ENCODE data around the gene FARS2. TPM values are rescaled to one million over a fixed set of nuclear protein-coding genes. Genes with fewer than 3 reads are reported as not detected.
"Not testable (repeated sequence)": the region's sequence is repeated elsewhere in the genome, so short reads cannot be mapped to it uniquely, and the experiment has no call there.

Gene FARS2
- total RNA-seq, 1 donor from 2014 or later: 21.9 TPM

DNA sequence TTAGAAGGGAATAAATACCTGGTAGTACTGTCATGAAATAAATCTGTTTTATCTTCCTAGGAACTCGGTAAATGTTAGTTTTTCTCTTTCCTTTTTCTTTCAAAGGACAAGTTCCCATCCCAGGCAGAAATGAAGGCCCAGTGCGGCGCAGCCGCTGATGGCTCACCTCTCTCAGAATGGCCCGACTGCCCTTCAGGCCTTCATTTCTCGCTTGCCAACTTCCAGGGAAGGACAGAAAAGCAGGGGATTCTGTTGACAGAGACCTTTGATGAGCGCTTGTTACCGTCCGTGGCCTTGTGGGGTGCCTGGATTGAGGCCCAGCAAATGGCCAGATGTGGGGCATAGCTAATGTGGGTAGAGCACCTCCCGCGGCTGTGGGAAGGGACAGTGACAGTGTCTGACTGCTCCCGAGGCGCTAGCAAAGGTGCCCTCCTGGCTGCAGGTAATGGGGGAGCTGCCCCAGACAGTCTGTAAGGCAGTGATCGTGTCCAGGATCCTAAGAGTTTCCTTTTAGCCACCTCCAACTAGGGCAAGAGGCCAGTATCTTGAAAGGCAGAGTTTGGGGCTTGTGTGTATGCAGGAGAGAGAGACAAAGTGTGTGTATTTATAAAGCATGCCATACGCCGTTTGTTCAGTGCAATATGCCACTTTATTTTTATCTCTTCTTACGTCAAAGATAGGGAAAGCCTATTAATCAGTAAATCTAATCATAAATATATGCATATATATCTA is 391.3 kb downstream of the FARS2 start:
- no peaks in the 10 kb centered on the region for H3K4me1 Mint-ChIP-seq (ENCODE audit: unreplicated experiment)
- H3K36me3 Mint-ChIP-seq: peaks cover 11% of the 10 kb centered on the region

DNA sequence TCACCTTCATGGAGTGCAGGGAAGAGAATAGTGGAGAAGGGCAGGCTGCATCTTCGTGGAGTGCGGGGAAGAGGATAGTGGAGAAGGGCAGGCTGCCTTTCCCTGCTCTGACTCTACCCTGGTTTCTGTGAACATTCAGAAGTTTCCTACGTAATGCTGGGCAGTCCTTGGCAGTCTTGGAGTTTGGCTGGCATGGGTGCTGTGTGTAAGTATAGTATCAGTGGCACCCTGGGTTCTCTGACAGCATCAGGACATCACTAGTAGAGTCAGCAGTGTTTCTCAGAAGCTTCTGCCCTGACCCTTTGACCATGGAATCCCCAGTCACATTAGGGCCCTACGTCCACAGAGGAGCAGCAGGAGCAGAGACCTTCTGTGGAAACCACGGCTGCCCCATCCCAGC is 392.5 kb downstream of the FARS2 start:
- DNase-seq (ENCODE audit: extremely low spot score, unreplicated experiment): no peak
- Mint-ChIP-seq H3K9me3 (no peaks in the 10 kb centered on the region), H3K27ac (no peak overlapping the region), H3K4me1 (ENCODE audit: unreplicated experiment) (no peaks in the 10 kb centered on the region), H3K36me3 (peaks cover 11% of the 10 kb centered on the region), H3K4me3 (no peak overlapping the region), H3K27me3 (no peaks in the 10 kb centered on the region)
- TF ChIP-seq, protein P1, sequence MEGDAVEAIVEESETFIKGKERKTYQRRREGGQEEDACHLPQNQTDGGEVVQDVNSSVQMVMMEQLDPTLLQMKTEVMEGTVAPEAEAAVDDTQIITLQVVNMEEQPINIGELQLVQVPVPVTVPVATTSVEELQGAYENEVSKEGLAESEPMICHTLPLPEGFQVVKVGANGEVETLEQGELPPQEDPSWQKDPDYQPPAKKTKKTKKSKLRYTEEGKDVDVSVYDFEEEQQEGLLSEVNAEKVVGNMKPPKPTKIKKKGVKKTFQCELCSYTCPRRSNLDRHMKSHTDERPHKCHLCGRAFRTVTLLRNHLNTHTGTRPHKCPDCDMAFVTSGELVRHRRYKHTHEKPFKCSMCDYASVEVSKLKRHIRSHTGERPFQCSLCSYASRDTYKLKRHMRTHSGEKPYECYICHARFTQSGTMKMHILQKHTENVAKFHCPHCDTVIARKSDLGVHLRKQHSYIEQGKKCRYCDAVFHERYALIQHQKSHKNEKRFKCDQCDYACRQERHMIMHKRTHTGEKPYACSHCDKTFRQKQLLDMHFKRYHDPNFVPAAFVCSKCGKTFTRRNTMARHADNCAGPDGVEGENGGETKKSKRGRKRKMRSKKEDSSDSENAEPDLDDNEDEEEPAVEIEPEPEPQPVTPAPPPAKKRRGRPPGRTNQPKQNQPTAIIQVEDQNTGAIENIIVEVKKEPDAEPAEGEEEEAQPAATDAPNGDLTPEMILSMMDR (conservative IDR thresholded peaks at IDR 0.05): no peak

More for the DNA sequence above, 391.3 kb downstream of the FARS2 start:
- Mint-ChIP-seq H3K27me3 (no peaks in the 10 kb centered on the region), H3K9me3 (no peaks in the 10 kb centered on the region), H3K4me3 (no peak overlapping the region), H3K27ac (no peak overlapping the region)
- TF ChIP-seq, protein P1 (conservative IDR thresholded peaks at IDR 0.05): no peak
- DNase-seq (ENCODE audit: extremely low spot score, unreplicated experiment): no peak

DNA sequence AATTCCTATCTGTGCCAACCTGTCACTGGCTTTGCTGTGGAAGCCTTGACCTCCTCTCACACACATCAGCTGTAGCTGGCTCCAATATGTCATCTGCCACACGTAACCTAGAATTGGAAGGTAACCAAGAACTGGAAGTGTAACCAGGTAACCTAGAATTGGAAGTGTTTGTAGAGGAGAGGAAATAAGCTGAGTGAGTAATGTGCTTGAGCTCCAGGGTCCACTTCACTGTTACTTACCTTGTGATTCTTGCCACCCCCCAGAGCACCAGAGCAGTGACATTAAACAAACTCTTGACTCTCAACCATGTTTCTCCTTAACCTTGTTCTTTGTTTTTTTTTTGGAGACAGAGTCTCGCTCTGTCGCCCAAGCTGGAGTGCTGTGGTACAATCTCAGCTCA is 394.9 kb downstream of the FARS2 start:
- no peaks in the 10 kb centered on the region for H3K27me3 Mint-ChIP-seq

DNA sequence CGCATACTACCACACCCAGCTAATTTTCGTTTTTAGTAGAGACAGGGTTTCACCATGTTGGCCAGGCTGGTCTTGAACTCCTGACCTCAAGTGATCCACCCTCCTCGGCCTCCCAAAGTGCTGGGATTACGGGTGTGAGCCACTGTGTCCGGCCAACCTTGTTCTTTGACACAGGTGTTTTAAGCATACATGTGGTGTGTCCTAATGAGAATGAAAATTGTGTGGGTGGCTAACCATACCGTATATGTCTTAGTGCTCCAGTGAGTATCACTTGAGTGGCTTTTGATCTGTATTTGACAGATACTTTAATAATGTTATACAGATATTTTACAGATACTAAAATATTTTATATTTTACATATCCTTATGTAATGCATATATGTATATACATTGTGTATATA is 395.4 kb downstream of the FARS2 start:
- H3K4me1 Mint-ChIP-seq (ENCODE audit: unreplicated experiment); H3K4me3 Mint-ChIP-seq; H3K27me3 Mint-ChIP-seq; H3K27ac Mint-ChIP-seq; DNase-seq (ENCODE audit: extremely low spot score, unreplicated experiment); H3K9me3 Mint-ChIP-seq: not testable (repeated sequence)
- peaks cover 11% of the 10 kb centered on the region for H3K36me3 Mint-ChIP-seq

More for the DNA sequence above, 394.9 kb downstream of the FARS2 start:
- Mint-ChIP-seq H3K4me1 (ENCODE audit: unreplicated experiment) (no peaks in the 10 kb centered on the region), H3K9me3 (no peaks in the 10 kb centered on the region), H3K36me3 (peaks cover 11% of the 10 kb centered on the region), H3K27ac (no peak overlapping the region), H3K4me3 (no peak overlapping the region)
- TF ChIP-seq, protein P1 (conservative IDR thresholded peaks at IDR 0.05): no peak
- DNase-seq (ENCODE audit: extremely low spot score, unreplicated experiment): no peak

DNA sequence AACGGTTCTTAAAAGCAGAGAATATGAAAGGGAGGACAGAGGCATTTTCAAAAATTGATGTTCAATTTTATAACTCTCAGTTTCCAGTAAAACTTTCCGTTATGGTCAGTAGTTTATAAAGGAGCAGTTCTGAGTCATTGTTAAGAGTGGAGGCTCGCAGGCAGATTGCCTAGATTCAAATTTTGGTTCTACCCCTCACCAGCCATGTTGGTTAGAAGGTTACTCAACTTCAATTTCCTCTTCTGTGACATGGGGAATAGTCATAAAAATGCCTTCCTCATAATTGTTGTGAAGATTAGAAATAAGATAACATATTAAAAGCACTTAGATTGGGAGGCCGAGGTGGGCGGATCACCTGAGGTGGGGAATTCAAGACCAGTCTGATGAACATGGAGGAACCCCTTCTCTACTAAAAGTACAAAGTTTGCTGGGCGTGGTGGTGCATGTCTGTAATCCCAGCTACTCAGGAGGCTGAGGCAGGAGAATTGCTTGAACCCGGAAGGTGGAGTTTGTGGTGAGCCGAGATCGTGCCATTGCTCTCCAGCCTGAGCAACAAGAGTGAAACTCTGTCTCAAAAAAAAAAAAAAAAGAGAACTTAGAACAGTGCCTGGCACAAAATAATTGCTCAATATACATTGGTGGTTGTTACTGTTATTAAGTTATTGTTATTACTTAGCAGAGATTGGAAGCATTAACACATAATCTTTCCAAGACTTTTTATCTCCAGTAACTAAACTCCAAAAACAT is 396.5 kb downstream of the FARS2 start:
- TF ChIP-seq, protein P1 (conservative IDR thresholded peaks at IDR 0.05): no peak
- no peaks in the 10 kb centered on the region for H3K4me1 Mint-ChIP-seq (ENCODE audit: unreplicated experiment)
- H3K27me3 Mint-ChIP-seq: no peaks in the 10 kb centered on the region
- no peak overlapping the region for H3K4me3 Mint-ChIP-seq
- peaks cover 11% of the 10 kb centered on the region for H3K36me3 Mint-ChIP-seq
- no peak overlapping the region for H3K27ac Mint-ChIP-seq
- no peak for DNase-seq (ENCODE audit: extremely low spot score, unreplicated experiment)
- no peaks in the 10 kb centered on the region for H3K9me3 Mint-ChIP-seq

DNA sequence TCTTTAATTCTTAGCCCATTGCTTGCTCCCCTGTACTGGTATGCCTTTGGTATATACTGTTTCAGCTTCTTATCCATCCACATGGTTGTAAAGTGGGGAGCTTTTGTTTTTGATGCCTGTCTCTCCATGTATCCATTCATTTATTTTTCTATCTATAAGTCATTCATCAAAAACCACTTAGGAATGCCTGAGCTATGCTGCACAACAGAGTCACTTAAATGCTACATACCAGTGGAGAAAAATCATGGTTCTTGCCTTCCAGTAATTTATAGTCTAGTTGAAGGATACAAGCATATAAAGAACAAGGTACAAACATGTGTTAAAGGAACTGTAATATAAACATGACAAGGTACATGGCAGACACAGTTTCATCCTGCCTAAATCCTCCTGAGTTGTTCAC is 398.2 kb downstream of the FARS2 start:
- Mint-ChIP-seq H3K4me3 (no peak overlapping the region), H3K4me1 (ENCODE audit: unreplicated experiment) (no peaks in the 10 kb centered on the region), H3K9me3 (no peaks in the 10 kb centered on the region), H3K36me3 (peaks cover 11% of the 10 kb centered on the region), H3K27ac (no peak overlapping the region), H3K27me3 (no peaks in the 10 kb centered on the region)
- DNase-seq (ENCODE audit: extremely low spot score, unreplicated experiment): no peak
- TF ChIP-seq, protein P1 (conservative IDR thresholded peaks at IDR 0.05): no peak
